ENCODE data around the gene ACER3. TPM values are rescaled to one million over a fixed set of nuclear protein-coding genes. Genes with fewer than 3 reads are reported as not detected.

The ACER3 gene
- total RNA-seq, 2 donors from 2014 or later: 18.5 to 23.2 TPM

DNA sequence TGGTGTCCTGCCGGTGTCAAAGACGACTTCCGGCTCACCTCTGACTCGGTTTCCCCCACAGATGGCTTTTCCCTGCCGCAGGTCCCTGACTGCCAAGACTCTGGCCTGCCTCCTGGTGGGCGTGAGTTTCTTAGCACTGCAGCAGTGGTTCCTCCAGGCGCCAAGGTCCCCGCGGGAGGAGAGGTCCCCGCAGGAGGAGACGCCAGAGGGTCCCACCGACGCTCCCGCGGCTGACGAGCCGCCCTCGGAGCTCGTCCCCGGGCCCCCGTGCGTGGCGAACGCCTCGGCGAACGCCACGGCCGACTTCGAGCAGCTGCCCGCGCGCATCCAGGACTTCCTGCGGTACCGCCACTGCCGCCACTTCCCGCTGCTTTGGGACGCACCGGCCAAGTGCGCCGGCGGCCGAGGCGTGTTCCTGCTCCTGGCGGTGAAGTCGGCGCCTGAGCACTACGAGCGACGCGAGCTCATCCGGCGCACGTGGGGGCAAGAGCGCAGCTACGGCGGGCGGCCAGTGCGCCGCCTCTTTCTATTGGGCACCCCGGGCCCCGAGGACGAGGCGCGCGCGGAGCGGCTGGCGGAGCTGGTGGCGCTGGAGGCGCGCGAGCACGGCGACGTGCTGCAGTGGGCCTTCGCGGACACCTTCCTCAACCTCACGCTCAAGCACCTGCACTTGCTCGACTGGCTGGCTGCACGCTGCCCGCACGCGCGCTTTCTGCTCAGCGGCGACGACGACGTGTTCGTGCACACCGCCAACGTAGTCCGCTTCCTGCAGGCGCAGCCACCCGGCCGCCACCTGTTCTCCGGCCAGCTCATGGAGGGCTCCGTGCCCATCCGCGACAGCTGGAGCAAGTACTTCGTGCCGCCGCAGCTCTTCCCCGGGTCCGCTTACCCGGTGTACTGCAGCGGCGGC, 179.0 kb downstream of the ACER3 start:
- peak; percentile 76 for TF ChIP-seq CTCF (conservative IDR thresholded peaks at IDR 0.05)
- H3K4me3 ChIP-seq (ENCODE audit: low read length): no peak overlapping the region
- H3K9ac ChIP-seq (ENCODE audit: extremely low read depth, low read length, poor library complexity, severe bottlenecking): no peak overlapping the region
- H3K4me1 Mint-ChIP-seq: peaks cover 17% of the 10 kb centered on the region
- peaks cover 11% of the 10 kb centered on the region for H3K4me1 ChIP-seq (ENCODE audit: control insufficient read depth, insufficient read depth, low read length)
- H3K36me3 ChIP-seq (ENCODE audit: control insufficient read depth, insufficient read depth, low read length): no peaks in the 10 kb centered on the region
- no peak overlapping the region for H3K27ac Mint-ChIP-seq
- peak; percentile 89 for DNase-seq
- H3K27me3 ChIP-seq (ENCODE audit: control insufficient read depth, insufficient read depth, low read length, poor library complexity, severe bottlenecking): peaks cover 32% of the 10 kb centered on the region
- H3K4me3 Mint-ChIP-seq: no peak overlapping the region
- peaks cover 65% of the 10 kb centered on the region for H3K27me3 Mint-ChIP-seq (ENCODE audit: insufficient read depth)
- H3K27ac ChIP-seq (ENCODE audit: low read depth, low read length): no peak overlapping the region
- H3K9me3 Mint-ChIP-seq: peaks cover 12% of the 10 kb centered on the region
- 37 to 62% methylated on average over 44 to 109 of the region's 109 CpGs for WGBS, 2 experiments (ENCODE audit: insufficient coverage in 1 of 2, insufficient read length in 1 of 2)
- peaks cover 2% of the 10 kb centered on the region for H3K36me3 Mint-ChIP-seq (ENCODE audit: low read depth)
- no peaks in the 10 kb centered on the region for H3K9me3 ChIP-seq (ENCODE audit: control insufficient read depth, low read length)

DNA sequence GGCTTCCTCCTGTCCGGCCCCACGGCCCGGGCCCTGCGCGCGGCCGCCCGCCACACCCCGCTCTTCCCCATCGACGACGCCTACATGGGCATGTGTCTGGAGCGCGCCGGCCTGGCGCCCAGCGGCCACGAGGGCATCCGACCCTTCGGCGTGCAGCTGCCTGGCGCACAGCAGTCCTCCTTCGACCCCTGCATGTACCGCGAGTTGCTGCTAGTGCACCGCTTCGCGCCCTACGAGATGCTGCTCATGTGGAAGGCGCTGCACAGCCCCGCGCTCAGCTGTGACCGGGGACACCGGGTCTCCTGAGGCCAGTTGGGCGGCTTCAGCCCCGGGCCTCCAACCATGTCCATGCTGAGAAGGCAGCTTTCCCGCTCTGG, 179.7 kb downstream of the ACER3 start:
- H3K4me1 Mint-ChIP-seq: peaks cover 17% of the 10 kb centered on the region
- H3K27me3 Mint-ChIP-seq (ENCODE audit: insufficient read depth): peaks cover 72% of the 10 kb centered on the region
- no peaks in the 10 kb centered on the region for H3K9me3 ChIP-seq (ENCODE audit: control insufficient read depth, low read length)
- DNase-seq: no peak
- H3K36me3 ChIP-seq (ENCODE audit: control insufficient read depth, insufficient read depth, low read length): no peaks in the 10 kb centered on the region
- H3K27me3 ChIP-seq (ENCODE audit: control insufficient read depth, insufficient read depth, low read length, poor library complexity, severe bottlenecking): peaks cover 32% of the 10 kb centered on the region
- no peak overlapping the region for H3K4me3 ChIP-seq (ENCODE audit: low read length)
- peaks cover 11% of the 10 kb centered on the region for H3K4me1 ChIP-seq (ENCODE audit: control insufficient read depth, insufficient read depth, low read length)
- peaks cover 2% of the 10 kb centered on the region for H3K36me3 Mint-ChIP-seq (ENCODE audit: low read depth)
- no peak overlapping the region for H3K27ac ChIP-seq (ENCODE audit: low read depth, low read length)
- no peak overlapping the region for H3K9ac ChIP-seq (ENCODE audit: extremely low read depth, low read length, poor library complexity, severe bottlenecking)
- H3K27ac Mint-ChIP-seq: no peak overlapping the region
- no peak for TF ChIP-seq CTCF (conservative IDR thresholded peaks at IDR 0.05)
- H3K9me3 Mint-ChIP-seq: peaks cover 12% of the 10 kb centered on the region
- 96 to 98% methylated on average over 34 to 37 of the region's 37 CpGs for WGBS, 2 experiments (ENCODE audit: insufficient coverage in 1 of 2, insufficient read length in 1 of 2)
- H3K4me3 Mint-ChIP-seq: no peak overlapping the region

DNA sequence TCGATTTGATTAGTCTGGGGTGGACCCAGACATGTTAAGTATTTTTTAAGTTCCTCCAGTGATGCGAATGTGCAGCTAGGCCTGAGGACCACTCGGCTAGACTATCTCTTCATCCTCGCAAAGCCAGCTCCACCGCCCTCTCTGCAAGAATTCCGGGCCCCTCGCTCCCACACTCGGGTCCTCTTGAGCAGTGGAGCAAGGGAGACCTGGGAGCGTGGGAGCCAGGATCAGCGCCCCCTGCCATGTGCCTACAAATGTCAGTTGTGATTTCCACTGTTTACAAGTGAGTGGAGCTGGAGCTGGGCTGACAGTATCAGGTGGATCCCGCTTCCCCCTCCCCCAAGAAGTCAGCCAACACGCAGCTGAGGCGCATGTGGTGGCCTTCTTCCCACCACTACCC, 180.2 kb downstream of the ACER3 start:
- TF ChIP-seq CTCF (conservative IDR thresholded peaks at IDR 0.05): no peak
- Mint-ChIP-seq H3K27ac (no peak overlapping the region), H3K9me3 (peaks cover 12% of the 10 kb centered on the region), H3K27me3 (ENCODE audit: insufficient read depth) (peaks cover 77% of the 10 kb centered on the region), H3K4me1 (peaks cover 14% of the 10 kb centered on the region), H3K36me3 (ENCODE audit: low read depth) (peaks cover 2% of the 10 kb centered on the region), H3K4me3 (no peak overlapping the region)
- peaks cover 10% of the 10 kb centered on the region for H3K4me1 ChIP-seq (ENCODE audit: control insufficient read depth, insufficient read depth, low read length)
- H3K4me3 ChIP-seq (ENCODE audit: low read length): no peak overlapping the region
- H3K9ac ChIP-seq (ENCODE audit: extremely low read depth, low read length, poor library complexity, severe bottlenecking): no peak overlapping the region
- H3K36me3 ChIP-seq (ENCODE audit: control insufficient read depth, insufficient read depth, low read length): no peaks in the 10 kb centered on the region
- WGBS, 2 experiments (ENCODE audit: insufficient coverage in 1 of 2, insufficient read length in 1 of 2): 86 to 92% methylated on average over 10 to 13 of the region's 13 CpGs
- H3K9me3 ChIP-seq (ENCODE audit: control insufficient read depth, low read length): no peaks in the 10 kb centered on the region
- no peak overlapping the region for H3K27ac ChIP-seq (ENCODE audit: low read depth, low read length)
- H3K27me3 ChIP-seq (ENCODE audit: control insufficient read depth, insufficient read depth, low read length, poor library complexity, severe bottlenecking): peaks cover 37% of the 10 kb centered on the region
- DNase-seq: no peak

Data from endodermal cell (in vitro differentiated cells).